GM19438 (cell line): ENCODE data around the gene NUP210L.

Experiments used
- ATAC-seq: cut with Tn5 transposase; IDR thresholded peaks from one replicate; pipeline ENCODE4 v1.9.1; 2021; ENCODE audit warnings: low read depth; ENCODE audit not compliant: unreplicated experiment

NUP210L gene

GRCh38 chr1:153951183-153951582, 203.7 kb downstream of the NUP210L start:
- ATAC-seq = no peak

- ATAC-seq = peak; percentile 65
These were observed 208.1 kb downstream of the NUP210L start, which contains the start of gene DENND4B for GRCh38 chr1:153946622-153947241. Gene DENND4B, minus strand, starts transcription at chr1:153946718. Its CDS starts 2,344 bp downstream, at chr1:153944374.

GRCh38 chr1:153945795-153946621, 208.9 kb downstream of the NUP210L start:
- ATAC-seq = peak; percentile 73

GRCh38 chr1:153945131-153945794, 209.6 kb downstream of the NUP210L start:
- no peak for ATAC-seq

GRCh38 chr1:153944827-153945117, 210.1 kb downstream of the NUP210L start:
- ATAC-seq = no peak

GRCh38 chr1:153944005-153944826, 210.7 kb downstream of the NUP210L start:
- ATAC-seq = no peak

- ATAC-seq = no peak
These were observed 211.9 kb downstream of the NUP210L start for GRCh38 chr1:153942766-153943549.
